H54 (cell line): ENCODE results near the gene PSMD1.
"Not testable (repeated sequence)": the region's sequence is repeated elsewhere in the genome, so short reads cannot be mapped to it uniquely, and the experiment has no call there.

Experiments used
- DNase-seq: peaks from one replicate; pipeline ENCODE4 v3.0.0; 2011; ENCODE audit warnings: low spot score, mixed read lengths; ENCODE audit not compliant: insufficient read length
- FAIRE-seq: peaks from 3 replicates; lab custom pipeline; 2011; peaks lifted over from hg19 to GRCh38; lab: Jason Lieb, UNC
- POLR2A ChIP-seq: IDR thresholded peaks from 2 replicates; pipeline ENCODE4 v1.6.1; 2011; ENCODE audit warnings: low read depth, mild to moderate bottlenecking, low read length

PSMD1 gene

GRCh38 chr2:231057590-231057989 is 923 bp downstream of the PSMD1 start:
- DNase-seq, result no peak
- no peak for TF ChIP-seq POLR2A
- FAIRE-seq, result no peak

- no peak for DNase-seq
- no peak for TF ChIP-seq POLR2A
- no peak for FAIRE-seq
These were observed 2.3 kb downstream of the PSMD1 start for GRCh38 chr2:231058761-231059550.

- no peak for FAIRE-seq
- no peak for TF ChIP-seq POLR2A
- DNase-seq, result no peak
These were observed 3.1 kb downstream of the PSMD1 start for GRCh38 chr2:231059756-231060155.

GRCh38 chr2:231062776-231063175 is 6.1 kb downstream of the PSMD1 start:
- DNase-seq (no peak), FAIRE-seq (no peak)
- no peak for TF ChIP-seq POLR2A

- no peak for TF ChIP-seq POLR2A
- no peak for FAIRE-seq
- no peak for DNase-seq
These were observed 6.7 kb downstream of the PSMD1 start for GRCh38 chr2:231063347-231063746.

- FAIRE-seq, result peak; percentile 78
These were observed 9.3 kb downstream of the PSMD1 start for GRCh38 chr2:231065966-231066365.

GRCh38 chr2:231067531-231067930 is 10.9 kb downstream of the PSMD1 start:
- FAIRE-seq, result not testable (repeated sequence)

More at GRCh38 chr2:231065966-231066365, 9.3 kb downstream of the PSMD1 start:
- TF ChIP-seq POLR2A, result no peak
- no peak for DNase-seq

GRCh38 chr2:231068525-231069222 is 12.0 kb downstream of the PSMD1 start:
- peak; percentile 99 for FAIRE-seq
- no peak for TF ChIP-seq POLR2A
- no peak for DNase-seq

More at GRCh38 chr2:231067531-231067930, 10.9 kb downstream of the PSMD1 start:
- DNase-seq, result not testable (repeated sequence)

- DNase-seq, result no peak
These were observed 12.8 kb downstream of the PSMD1 start for GRCh38 chr2:231069379-231070054.

GRCh38 chr2:231084565-231084964 is 27.9 kb downstream of the PSMD1 start:
- DNase-seq (no peak), FAIRE-seq (no peak)
- TF ChIP-seq POLR2A, result no peak

More at GRCh38 chr2:231069379-231070054, 12.8 kb downstream of the PSMD1 start:
- FAIRE-seq, result peak; percentile 36
- no peak for TF ChIP-seq POLR2A

GRCh38 chr2:231088754-231089153 is 32.1 kb downstream of the PSMD1 start:
- no peak for DNase-seq
- no peak for TF ChIP-seq POLR2A
- no peak for FAIRE-seq

GRCh38 chr2:231093933-231094332 is 37.3 kb downstream of the PSMD1 start:
- no peak for TF ChIP-seq POLR2A
- FAIRE-seq, result no peak
- no peak for DNase-seq

GRCh38 chr2:231094736-231095346 is 38.2 kb downstream of the PSMD1 start:
- no peak for TF ChIP-seq POLR2A
- no peak for FAIRE-seq
- no peak for DNase-seq
